OCI-LY3 (cell line): ENCODE data around the gene FRMD8.

Experiments used
- H2AFZ ChIP-seq: fragments of 200-600, 300-600 bp; shearing (Covaris generic); 2 replicates; pipeline ENCODE4 v1.6.0; 2014; ENCODE audit warnings: antibody characterized with exemption, low read depth, low read length
- H3K27ac ChIP-seq: fragments of 200-600, 300-600 bp; sonication (generic); 2 replicates; pipeline ENCODE4 v1.5.1; 2014; ENCODE audit warnings: mild to moderate bottlenecking, low read length, moderate library complexity, mixed read lengths
- H3K27me3 ChIP-seq: fragments of 200-600, 300-600 bp; sonication (generic); 2 replicates; pipeline ENCODE4 v1.6.1; 2014; ENCODE audit warnings: low read depth, low read length, mixed read lengths
- H3K36me3 ChIP-seq: fragments of 200-600, 300-600 bp; sonication (generic); replicated peaks from 2 replicates; pipeline ENCODE3; 2014; ENCODE audit warnings: low read depth, low read length, mixed read lengths
- H3K4me1 ChIP-seq: fragments of 300-600, 200-600 bp; sonication (generic); 2 replicates; pipeline ENCODE4 v1.6.1; 2014; ENCODE audit warnings: low read length, mixed read lengths
- H3K4me2 ChIP-seq: fragments of 200-600, 300-600 bp; sonication (generic); 2 replicates; pipeline ENCODE4 v1.6.1; 2014; ENCODE audit warnings: low read length, mixed read lengths
- H3K4me3 ChIP-seq: fragments of 300-600, 200-600 bp; sonication (generic); 2 replicates; pipeline ENCODE4 v1.5.1; 2014; ENCODE audit warnings: antibody characterized with exemption, mild to moderate bottlenecking, low read length, moderate library complexity
- H3K79me2 ChIP-seq: fragments of 300-600, 200-600 bp; shearing (Covaris generic); 2 replicates; pipeline ENCODE4 v1.6.1; 2014; ENCODE audit warnings: mild to moderate bottlenecking, low read length, mixed read lengths
- H3K9ac ChIP-seq: fragments of 300-600, 200-600 bp; shearing (Covaris generic); 2 replicates; pipeline ENCODE4 v1.6.0; 2014; ENCODE audit warnings: mild to moderate bottlenecking, low read length, moderate library complexity
- H3K9me3 ChIP-seq: fragments of 200-600, 300-600 bp; shearing (Covaris generic); 2 replicates; pipeline ENCODE4 v1.6.1; 2014; ENCODE audit warnings: low read length, mixed read lengths; ENCODE audit not compliant: insufficient read depth
- H4K20me1 ChIP-seq: fragments of 200-600, 300-600 bp; sonication (generic); 2 replicates; pipeline ENCODE4 v1.6.1; 2016; ENCODE audit warnings: low read length, mixed read lengths; ENCODE audit not compliant: insufficient read depth
- CTCF ChIP-seq: fragments of 200-600, 300-600 bp; sonication (generic); IDR thresholded peaks from 2 replicates; pipeline ENCODE4 v1.5.1; 2014; ENCODE audit warnings: antibody characterized with exemption, low read length, low read depth
- EZH2phosphoT487 ChIP-seq: fragments of 200-600 bp; shearing (Covaris generic); IDR thresholded peaks from 2 replicates; pipeline ENCODE4 v1.6.1; 2018; ENCODE audit warnings: antibody characterized with exemption, mixed run types, low read depth

FRMD8 gene

GRCh38 chr11:65378208-65378927 lies 8.1 kb upstream of the FRMD8 start:
- Histone ChIP-seq H3K27ac (peak overlapping the region; percentile 55), H2AFZ (peak overlapping the region; percentile 29; the same call in 1 of the 2 replicates), H3K9ac (peak overlapping the region; percentile 57), H3K4me3 (peak overlapping the region; percentile 43), H4K20me1 (no peaks in the 10 kb centered on the region), H3K36me3 (no peaks in the 10 kb centered on the region), H3K9me3 (no peaks in the 10 kb centered on the region), H3K79me2 (no peaks in the 10 kb centered on the region; the same call in 1 of the 2 replicates), H3K4me2 (peak overlapping the region; percentile 80), H3K27me3 (no peaks in the 10 kb centered on the region), H3K4me1 (peaks cover 38% of the 10 kb centered on the region)
- TF ChIP-seq CTCF, result peak; percentile 36; the same call in 1 of the 2 replicates
- TF ChIP-seq EZH2phosphoT487, result no peak

DNA sequence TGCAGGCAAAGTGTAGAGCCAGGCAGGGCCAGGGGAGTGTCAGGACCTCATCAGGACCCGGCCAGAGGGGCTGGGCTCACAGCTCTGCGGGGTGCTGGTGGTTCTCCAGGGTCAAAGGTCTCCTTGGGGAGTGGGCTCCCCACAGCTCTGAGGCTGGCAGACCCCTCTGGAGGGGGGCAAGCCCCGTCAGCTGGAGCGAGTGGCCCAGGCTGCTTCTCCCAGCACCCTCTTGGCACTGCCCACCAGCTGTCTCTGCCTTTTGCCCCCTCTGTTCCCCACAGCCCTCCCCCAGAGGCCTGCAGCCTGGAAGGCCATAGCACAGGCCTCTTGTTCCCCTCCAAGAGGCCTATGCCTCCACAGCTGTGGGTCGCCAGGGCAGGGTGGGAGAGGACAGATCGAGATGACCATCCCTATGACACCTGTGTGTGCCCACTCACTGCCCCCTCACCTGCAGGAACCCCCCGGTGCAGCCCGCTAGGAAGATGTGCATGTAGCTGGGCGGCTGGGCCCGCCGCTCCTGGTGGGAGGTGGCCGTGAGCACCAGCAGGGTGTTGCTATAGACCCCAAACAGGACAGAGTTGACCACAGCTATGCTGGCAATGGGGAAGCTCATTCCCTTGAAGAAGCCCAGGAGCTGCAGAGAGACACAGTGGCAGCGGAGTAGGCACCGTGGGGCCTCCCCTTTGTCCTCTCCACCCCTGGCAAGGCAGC lies 7.4 kb upstream of the FRMD8 start:
- H3K27ac ChIP-seq, result peak overlapping the region; percentile 55; the same call in 1 of the 2 replicates
- H3K27me3 ChIP-seq, result no peaks in the 10 kb centered on the region
- no peaks in the 10 kb centered on the region; the same call in 1 of the 2 replicates for H3K79me2 ChIP-seq
- peak overlapping the region; percentile 57; the same call in 1 of the 2 replicates for H3K9ac ChIP-seq
- TF ChIP-seq CTCF, result no peak
- no peak for TF ChIP-seq EZH2phosphoT487
- peak overlapping the region; percentile 29; the same call in 1 of the 2 replicates for H2AFZ ChIP-seq
- H3K4me1 ChIP-seq, result peaks cover 43% of the 10 kb centered on the region
- no peak overlapping the region for H3K4me3 ChIP-seq
- no peaks in the 10 kb centered on the region for H4K20me1 ChIP-seq
- H3K4me2 ChIP-seq, result peak overlapping the region; percentile 80; the same call in 1 of the 2 replicates
- no peaks in the 10 kb centered on the region for H3K9me3 ChIP-seq
- H3K36me3 ChIP-seq, result no peaks in the 10 kb centered on the region

GRCh38 chr11:65379698-65380459 lies 6.6 kb upstream of the FRMD8 start:
- Histone ChIP-seq H3K9ac (no peak overlapping the region), H3K79me2 (no peaks in the 10 kb centered on the region; the same call in 1 of the 2 replicates), H3K27me3 (no peaks in the 10 kb centered on the region), H2AFZ (no peak overlapping the region), H3K4me1 (peaks cover 46% of the 10 kb centered on the region), H3K4me2 (no peak overlapping the region), H3K36me3 (no peaks in the 10 kb centered on the region), H3K27ac (no peak overlapping the region), H3K4me3 (no peak overlapping the region), H3K9me3 (no peaks in the 10 kb centered on the region), H4K20me1 (no peaks in the 10 kb centered on the region)
- TF ChIP-seq CTCF (no peak), EZH2phosphoT487 (no peak)
